Stimulated activated naive CD8-positive, alpha-beta T cell treated with anti-CD3 and anti-CD28 coated beads, Interleukin-15, Interleukin-2, amounts not matched to agents 100 ng/mL and 50 ng/mL, for 24 hours (primary cell): ENCODE measurements around the gene ZNF830.

Source experiments
- H3K27ac Mint-ChIP-seq: one replicate; pipeline ENCODE4 v1.8.0; 2021; ENCODE audit warnings: mild to moderate bottlenecking, mixed read lengths
- H3K27me3 Mint-ChIP-seq: one replicate; pipeline ENCODE4 v1.8.0; 2021; ENCODE audit warnings: mixed read lengths
- H3K36me3 Mint-ChIP-seq: one replicate; pipeline ENCODE4 v1.8.0; 2021; ENCODE audit warnings: low read depth, mixed read lengths
- H3K4me1 Mint-ChIP-seq: one replicate; pipeline ENCODE4 v1.8.0; 2021; ENCODE audit warnings: low read depth, mixed read lengths
- H3K4me3 Mint-ChIP-seq: one replicate; pipeline ENCODE4 v1.8.0; 2021; ENCODE audit warnings: mild to moderate bottlenecking, mixed read lengths
- H3K9me3 Mint-ChIP-seq: one replicate; pipeline ENCODE4 v1.8.0; 2021; ENCODE audit warnings: mixed read lengths

ZNF830 gene

GRCh38 chr17:35002876-35003551 is 41.7 kb downstream of the ZNF830 start:
- peaks cover 5% of the 10 kb centered on the region for H3K4me1 Mint-ChIP-seq

GRCh38 chr17:35003778-35004177 is 42.4 kb downstream of the ZNF830 start:
- Mint-ChIP-seq H3K9me3 (no peaks in the 10 kb centered on the region), H3K36me3 (peaks cover 46% of the 10 kb centered on the region), H3K27me3 (no peaks in the 10 kb centered on the region), H3K4me3 (no peak overlapping the region), H3K4me1 (no peaks in the 10 kb centered on the region), H3K27ac (no peak overlapping the region)

More at GRCh38 chr17:35002876-35003551, 41.7 kb downstream of the ZNF830 start:
- Mint-ChIP-seq H3K9me3 (no peaks in the 10 kb centered on the region), H3K27ac (no peak overlapping the region), H3K27me3 (no peaks in the 10 kb centered on the region), H3K36me3 (peaks cover 49% of the 10 kb centered on the region), H3K4me3 (no peak overlapping the region)

GRCh38 chr17:35006345-35006744 is 45.0 kb downstream of the ZNF830 start:
- H3K4me3 Mint-ChIP-seq, result no peak overlapping the region
- H3K27me3 Mint-ChIP-seq, result no peaks in the 10 kb centered on the region
- no peaks in the 10 kb centered on the region for H3K4me1 Mint-ChIP-seq
- H3K36me3 Mint-ChIP-seq, result peaks cover 51% of the 10 kb centered on the region
- H3K9me3 Mint-ChIP-seq, result no peaks in the 10 kb centered on the region
- H3K27ac Mint-ChIP-seq, result no peak overlapping the region

- Mint-ChIP-seq H3K4me1 (no peaks in the 10 kb centered on the region), H3K27me3 (no peaks in the 10 kb centered on the region), H3K36me3 (peaks cover 50% of the 10 kb centered on the region), H3K27ac (no peak overlapping the region), H3K4me3 (no peak overlapping the region), H3K9me3 (no peaks in the 10 kb centered on the region)
Measured at GRCh38 chr17:35006961-35007360, 45.6 kb downstream of the ZNF830 start.

- Mint-ChIP-seq H3K27ac (no peak overlapping the region), H3K9me3 (no peaks in the 10 kb centered on the region), H3K27me3 (no peaks in the 10 kb centered on the region), H3K36me3 (peaks cover 35% of the 10 kb centered on the region), H3K4me1 (no peaks in the 10 kb centered on the region), H3K4me3 (no peak overlapping the region)
Measured at GRCh38 chr17:35010093-35010492, 48.8 kb downstream of the ZNF830 start.

GRCh38 chr17:35011671-35012216 is 50.4 kb downstream of the ZNF830 start:
- Mint-ChIP-seq H3K27ac (no peak overlapping the region), H3K27me3 (no peaks in the 10 kb centered on the region), H3K4me3 (no peak overlapping the region), H3K36me3 (peaks cover 42% of the 10 kb centered on the region), H3K4me1 (no peaks in the 10 kb centered on the region), H3K9me3 (no peaks in the 10 kb centered on the region)
